Measurements from ENCODE around the gene ERMP1.
A peak's percentile ranks its signal among the peaks of the same experiment; 100 is the strongest.
"Not testable (repeated sequence)": the region's sequence is repeated elsewhere in the genome, so short reads cannot be mapped to it uniquely, and the experiment has no call there.

Gene ERMP1

GRCh38 chr9:5834214-5834613, 1.3 kb upstream of the ERMP1 start:
- no peak overlapping the region for H3K4me3 ChIP-seq (ENCODE audit: low read length)
- DNase-seq (ENCODE audit: low read depth, low spot score), result no peak

DNA sequence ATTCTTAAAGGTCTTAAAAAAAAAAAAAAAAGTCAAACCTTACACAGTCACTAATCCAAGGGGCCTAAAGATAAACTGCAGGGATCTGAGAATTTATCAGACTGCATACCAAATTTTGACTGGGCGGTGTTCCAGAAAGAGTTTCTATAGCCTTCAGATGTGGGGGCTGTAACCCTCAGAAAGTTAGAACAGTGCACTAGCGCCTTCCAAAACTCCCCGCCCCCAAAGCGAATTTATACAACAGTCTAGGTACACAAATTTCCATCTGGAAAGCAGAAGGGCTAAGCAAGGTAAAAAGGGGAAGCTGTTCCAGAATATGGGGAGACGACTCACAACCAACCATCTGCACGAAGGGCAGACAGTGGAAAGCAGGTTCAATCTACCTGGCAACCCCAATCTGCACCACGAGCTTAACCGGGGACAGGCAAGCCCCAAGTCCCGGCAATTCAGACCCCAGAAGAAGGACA, 813 bp downstream of the ERMP1 start:
- DNase-seq (ENCODE audit: low read depth, low spot score), result no peak

DNA sequence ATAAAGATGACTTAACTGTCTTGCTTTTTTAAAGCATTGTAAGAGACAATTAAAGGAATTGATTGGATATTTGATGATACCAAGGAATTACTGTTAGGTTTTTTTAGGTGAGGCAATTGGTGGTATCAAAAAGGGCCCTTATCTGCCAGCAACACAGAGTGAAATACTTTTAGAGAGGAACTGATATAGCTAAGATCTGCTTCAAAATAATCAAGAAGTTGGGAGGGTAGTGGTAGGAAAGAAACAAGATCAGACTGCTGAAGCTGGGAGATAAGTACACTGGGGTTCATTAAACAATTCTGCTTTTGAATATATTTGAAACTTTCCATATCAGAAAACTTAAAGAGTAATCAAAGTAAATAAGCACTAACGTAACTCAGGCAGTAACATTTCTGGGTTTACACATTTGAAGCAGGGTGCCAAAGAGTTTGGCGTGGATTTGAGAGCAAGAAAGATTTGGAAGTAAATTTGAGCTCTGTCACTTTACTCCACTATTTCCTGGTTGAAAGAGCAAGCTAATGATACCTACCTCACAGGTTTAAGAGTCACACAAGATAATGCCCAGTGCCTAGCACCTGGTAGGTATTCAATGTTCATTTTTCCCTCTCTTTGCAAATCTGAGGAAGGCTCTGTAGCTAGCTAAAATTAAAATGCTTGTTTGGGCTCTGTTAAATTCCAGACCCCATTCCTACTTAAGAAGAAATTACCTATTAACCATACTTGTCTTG, 6.9 kb downstream of the ERMP1 start:
- H3K4me3 ChIP-seq (ENCODE audit: low read length), result no peak overlapping the region
- DNase-seq (ENCODE audit: low read depth, low spot score), result no peak

More for the DNA sequence above, 813 bp downstream of the ERMP1 start:
- peak overlapping the region; percentile 58 for H3K4me3 ChIP-seq (ENCODE audit: low read length)

- H3K4me3 ChIP-seq (ENCODE audit: low read length), result no peak overlapping the region
- DNase-seq (ENCODE audit: low read depth, low spot score), result no peak
Measured at GRCh38 chr9:5825223-5825622, 7.7 kb downstream of the ERMP1 start.

- no peak overlapping the region for H3K4me3 ChIP-seq (ENCODE audit: low read length)
- DNase-seq (ENCODE audit: low read depth, low spot score), result no peak
Measured at GRCh38 chr9:5820425-5820824, 12.5 kb downstream of the ERMP1 start.

DNA sequence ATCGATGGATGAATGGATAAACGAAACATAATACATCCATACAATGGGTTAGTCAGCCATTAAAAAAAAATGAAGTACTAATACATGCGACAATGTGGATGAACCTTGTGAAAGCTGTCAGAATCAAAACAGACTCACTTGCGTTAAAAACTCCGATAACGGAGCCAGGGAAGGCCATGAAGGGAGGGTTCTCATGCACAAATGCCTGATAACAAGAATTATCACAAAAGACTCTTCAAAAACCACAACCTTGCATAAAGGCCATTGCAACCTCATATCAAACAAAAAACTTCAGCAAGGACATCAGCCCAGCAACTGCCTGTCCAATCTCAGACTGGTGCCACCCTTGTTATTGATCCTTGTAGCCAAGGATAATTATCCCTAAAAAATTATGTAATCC, 13.7 kb downstream of the ERMP1 start:
- DNase-seq (ENCODE audit: low read depth, low spot score), result no peak
- no peak overlapping the region for H3K4me3 ChIP-seq (ENCODE audit: low read length)

- no peak for DNase-seq (ENCODE audit: low read depth, low spot score)
- H3K4me3 ChIP-seq (ENCODE audit: low read length), result no peak overlapping the region
Measured at GRCh38 chr9:5818424-5819142, 14.3 kb downstream of the ERMP1 start.

DNA sequence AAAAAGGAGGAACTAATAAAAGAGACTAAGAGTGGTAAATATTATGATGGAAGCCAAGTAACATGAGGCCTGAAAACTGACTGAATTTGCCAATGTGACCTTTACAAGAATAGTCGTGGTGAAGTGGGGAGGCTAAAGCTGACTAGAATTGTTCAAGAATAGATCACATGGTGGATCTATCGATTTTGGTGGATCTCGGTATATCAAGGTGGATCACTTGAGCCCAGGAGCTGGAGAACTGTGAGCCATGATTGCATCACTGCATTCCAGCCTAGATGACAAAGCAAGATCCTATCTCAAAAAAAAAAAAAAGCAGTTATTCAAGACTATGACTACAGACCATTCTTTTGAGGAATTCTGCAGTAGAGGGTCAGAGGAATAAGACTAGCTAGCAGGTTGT, 15.1 kb downstream of the ERMP1 start:
- H3K4me3 ChIP-seq (ENCODE audit: low read length), result no peak overlapping the region
- no peak for DNase-seq (ENCODE audit: low read depth, low spot score)

DNA sequence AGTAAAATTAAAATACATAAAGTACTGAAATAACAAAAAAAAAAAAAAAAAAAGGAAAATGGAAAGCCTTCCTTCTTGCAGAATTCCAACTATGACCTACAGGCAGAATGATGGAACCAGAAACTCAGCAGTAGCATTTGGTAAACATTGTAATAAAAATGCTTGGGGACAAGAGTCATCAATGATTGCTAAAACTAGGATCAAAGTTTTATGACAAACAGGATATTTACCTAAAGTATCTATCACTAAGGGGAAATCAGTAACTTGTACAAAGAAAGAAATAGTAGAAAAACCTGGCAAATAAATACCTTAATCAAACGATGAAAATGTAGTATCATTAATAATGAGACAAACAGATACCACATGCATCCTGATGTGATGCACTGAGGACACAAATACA, 17.5 kb downstream of the ERMP1 start:
- no peak for DNase-seq (ENCODE audit: low read depth, low spot score)
- no peak overlapping the region for H3K4me3 ChIP-seq (ENCODE audit: low read length)

- no peak overlapping the region for H3K4me3 ChIP-seq (ENCODE audit: low read length)
- no peak for DNase-seq (ENCODE audit: low read depth, low spot score)
Measured at GRCh38 chr9:5813824-5814223, 19.1 kb downstream of the ERMP1 start.

DNA sequence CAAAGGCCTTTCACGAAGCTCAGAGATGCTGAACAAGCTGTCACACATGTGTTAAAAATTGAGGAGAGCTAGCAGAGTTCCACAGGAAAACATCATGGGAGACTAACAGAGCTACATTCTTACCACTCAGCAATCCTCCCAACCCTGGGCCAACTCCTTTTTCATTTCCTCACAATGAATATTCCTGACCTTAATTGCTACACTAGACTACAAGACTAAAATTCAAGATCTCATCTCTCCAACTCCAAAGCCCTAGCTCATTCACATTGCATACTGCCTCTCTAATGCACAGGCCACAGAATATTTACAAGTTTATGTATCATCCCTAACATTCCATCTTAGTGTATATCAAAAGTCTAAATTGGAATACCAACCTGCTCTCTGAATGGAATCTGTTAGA, 21.2 kb downstream of the ERMP1 start:
- no peak for DNase-seq (ENCODE audit: low read depth, low spot score)
- no peak overlapping the region for H3K4me3 ChIP-seq (ENCODE audit: low read length)

- no peak overlapping the region for H3K4me3 ChIP-seq (ENCODE audit: low read length)
- DNase-seq (ENCODE audit: low read depth, low spot score), result no peak
Measured at GRCh38 chr9:5805478-5805877, 27.4 kb downstream of the ERMP1 start.

DNA sequence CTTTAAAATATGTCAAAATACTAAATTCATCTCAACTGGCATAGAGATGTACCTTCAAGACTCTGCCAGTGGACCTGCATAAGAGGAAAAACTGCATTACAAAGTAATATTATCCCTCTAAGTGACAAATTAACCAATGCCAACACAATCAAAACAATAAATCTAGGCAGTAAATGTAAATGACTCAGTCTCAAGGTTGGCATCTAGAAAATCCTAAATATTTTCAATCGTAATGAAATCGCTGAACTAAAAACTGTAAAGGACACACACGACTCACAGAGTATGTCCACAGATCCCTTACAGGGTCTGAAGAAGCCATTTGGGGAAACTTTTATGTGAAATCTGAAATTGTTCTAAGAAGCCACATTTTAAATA, 31.2 kb downstream of the ERMP1 start:
- DNase-seq (ENCODE audit: low read depth, low spot score), result no peak
- H3K4me3 ChIP-seq (ENCODE audit: low read length), result no peak overlapping the region

- H3K4me3 ChIP-seq (ENCODE audit: low read length), result no peak overlapping the region
- DNase-seq (ENCODE audit: low read depth, low spot score), result no peak
Measured at GRCh38 chr9:5800969-5801738, 31.8 kb downstream of the ERMP1 start.

DNA sequence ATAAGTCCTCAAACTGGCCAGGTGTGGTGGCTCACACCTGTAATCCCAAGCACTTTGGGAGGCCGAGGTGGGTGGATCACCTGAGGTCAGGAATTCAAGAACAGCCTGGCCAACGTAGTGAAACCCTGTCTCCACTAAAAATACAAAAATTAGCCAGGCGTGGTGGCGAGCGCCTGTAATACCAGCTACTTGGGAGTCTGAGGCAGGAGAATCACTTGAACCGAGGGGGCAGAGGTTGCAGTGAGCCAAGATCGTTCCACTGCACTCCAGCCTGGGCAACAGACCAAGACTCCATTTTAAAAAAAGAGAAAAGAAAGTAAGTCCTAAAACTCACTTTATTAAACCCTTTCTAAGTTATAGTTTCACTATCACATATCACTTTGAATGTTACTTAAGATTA, 32.5 kb downstream of the ERMP1 start:
- H3K4me3 ChIP-seq (ENCODE audit: low read length); DNase-seq (ENCODE audit: low read depth, low spot score): not testable (repeated sequence)

GRCh38 chr9:5799314-5799713, 33.6 kb downstream of the ERMP1 start:
- no peak overlapping the region for H3K4me3 ChIP-seq (ENCODE audit: low read length)
- DNase-seq (ENCODE audit: low read depth, low spot score), result peak; percentile 34

- no peak overlapping the region for H3K4me3 ChIP-seq (ENCODE audit: low read length)
- no peak for DNase-seq (ENCODE audit: low read depth, low spot score)
Measured at GRCh38 chr9:5798581-5798980, 34.3 kb downstream of the ERMP1 start.

- DNase-seq (ENCODE audit: low read depth, low spot score), result no peak
- no peak overlapping the region for H3K4me3 ChIP-seq (ENCODE audit: low read length)
Measured at GRCh38 chr9:5796298-5796697, 36.6 kb downstream of the ERMP1 start.

DNA sequence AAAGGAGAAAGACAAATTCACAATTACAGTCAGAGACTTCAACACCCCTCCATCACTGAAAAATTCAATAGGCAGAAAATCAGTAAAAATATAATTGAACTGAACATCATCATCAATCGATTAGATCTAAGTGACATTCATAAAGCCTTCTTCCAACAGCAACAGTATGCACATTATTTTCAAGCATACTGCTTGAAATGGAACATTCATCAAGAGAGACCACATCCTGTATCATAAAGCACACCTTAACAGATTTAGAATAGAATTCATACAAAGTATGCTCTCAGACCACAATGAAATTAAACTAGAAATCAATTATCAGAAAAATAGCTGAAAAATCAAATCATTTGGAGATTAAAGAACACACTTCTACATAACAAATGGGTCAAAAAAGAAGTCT, 39.1 kb downstream of the ERMP1 start:
- DNase-seq (ENCODE audit: low read depth, low spot score), result peak; percentile 31
- no peak overlapping the region for H3K4me3 ChIP-seq (ENCODE audit: low read length)

DNA sequence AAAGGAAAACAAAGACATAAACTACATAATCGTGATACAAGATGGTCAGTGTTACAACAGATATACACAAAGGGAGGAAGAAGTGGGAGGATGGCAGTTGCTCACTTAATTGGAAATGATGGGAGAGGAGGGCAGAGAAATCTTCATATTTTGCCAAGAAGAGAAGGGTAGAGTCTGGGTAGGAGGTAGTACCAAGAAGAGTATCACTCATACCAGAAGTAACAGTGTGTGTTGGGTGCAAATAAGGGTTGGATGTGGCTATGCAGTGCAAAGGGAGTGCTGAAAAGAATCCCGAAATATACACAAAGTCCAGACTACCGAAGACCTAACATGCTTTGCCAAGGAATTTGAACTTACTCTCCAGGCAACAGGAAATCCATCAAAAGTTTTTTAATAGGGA, 41.0 kb downstream of the ERMP1 start:
- no peak overlapping the region for H3K4me3 ChIP-seq (ENCODE audit: low read length)
- DNase-seq (ENCODE audit: low read depth, low spot score), result no peak
